Hepatocyte (in vitro differentiated cells): ENCODE measurements around the gene STARD10.

Experiments
- CTCF ChIP-seq: fragments of 200-600 bp; sonication (generic); IDR thresholded peaks from 2 replicates; pipeline ENCODE4 v1.5.1; 2016; ENCODE audit warnings: antibody characterized with exemption, mild to moderate bottlenecking; ENCODE audit not compliant: poor library complexity
- EZH2phosphoT487 ChIP-seq: fragments of 200-600 bp; sonication (generic); IDR thresholded peaks from one replicate; pipeline ENCODE4 v1.6.1; 2018; ENCODE audit warnings: antibody characterized with exemption, mild to moderate bottlenecking, low read depth, moderate library complexity; ENCODE audit not compliant: unreplicated experiment, severe bottlenecking

GRCh38 chr11:72726266-72727220 lies 67.3 kb downstream of the STARD10 start:
- TF ChIP-seq CTCF (no peak), EZH2phosphoT487 (no peak)
